OCI-LY1 (cell line): ENCODE measurements around the gene KAT2A.

Experiments
- CTCF ChIP-seq: fragments of 200-600 bp; sonication (generic), shearing (Covaris generic); IDR thresholded peaks from 2 replicates; pipeline ENCODE4 v1.5.1; 2017; ENCODE audit warnings: mild to moderate bottlenecking, antibody characterized with exemption, low read length, moderate library complexity, mixed read lengths
- EZH2 ChIP-seq: fragments of 200-600 bp; sonication (generic), shearing (Covaris generic); IDR thresholded peaks from 2 replicates; pipeline ENCODE4 v1.8.0; 2017; ENCODE audit warnings: borderline replicate concordance, mixed run types, mild to moderate bottlenecking, antibody characterized with exemption, low read length, moderate library complexity, mixed read lengths

- TF ChIP-seq CTCF (no peak), EZH2 (no peak)
Measured at GRCh38 chr17:42120770-42121769, at the start of gene KAT2A.
